ENCODE data around the gene ILKAP.

Gene ILKAP

DNA sequence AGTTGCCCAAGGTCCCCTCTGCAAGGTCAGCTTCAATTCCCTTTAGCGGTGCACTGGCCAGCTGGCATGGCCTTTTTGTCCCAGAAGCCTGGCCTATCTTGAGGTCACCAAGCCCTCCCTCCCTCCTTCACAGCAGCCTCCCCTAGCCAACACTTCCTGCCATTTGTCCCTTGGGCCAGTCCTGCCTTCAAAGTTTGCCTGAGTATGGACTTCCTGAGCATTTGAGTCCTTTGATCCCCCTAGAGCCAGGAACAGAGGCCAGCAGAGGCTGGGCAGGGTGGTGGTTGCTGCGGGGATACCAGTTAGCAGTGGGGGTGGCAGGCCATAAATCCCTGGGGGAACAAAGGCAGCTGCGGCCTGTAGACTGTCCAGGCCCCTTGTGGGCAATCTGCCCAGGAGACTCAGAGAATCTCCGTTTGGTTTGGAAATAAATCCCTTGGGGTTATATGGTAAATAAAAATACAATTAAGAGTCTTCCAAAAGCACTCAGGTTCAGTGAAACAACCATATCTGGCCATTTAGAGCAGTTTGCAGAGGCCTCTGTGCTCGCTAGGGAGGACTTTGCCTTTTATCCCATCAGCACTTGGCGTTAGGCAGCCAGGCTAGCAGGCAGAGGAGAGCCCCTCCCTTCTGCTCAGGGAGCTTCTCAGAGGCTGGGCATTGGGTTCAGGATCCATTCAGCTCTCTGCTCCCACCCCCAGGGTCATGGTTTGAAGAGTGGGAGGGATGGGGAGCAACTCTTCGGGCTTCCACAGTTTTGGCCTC lies 39.4 kb upstream of the ILKAP start:
- 86% methylated on average over 7 of the region's 7 CpGs for WGBS
- Histone ChIP-seq H3K9me3 (ENCODE audit: insufficient read depth, low read depth, low read length) (0 out of 2 replicates have a peak, but pooled peaks cover 5% of the 10 kb centered on the region), H3K27ac (ENCODE audit: low read depth, low read length) (no peak overlapping the region), H3K4me3 (ENCODE audit: low read length) (no peak overlapping the region), H3K36me3 (ENCODE audit: insufficient read depth, low read length) (no peaks in the 10 kb centered on the region; the same call in 1 of the 2 replicates), H3K9ac (ENCODE audit: low read depth, low read length) (no peak overlapping the region), H3K27me3 (ENCODE audit: insufficient read depth, low read length) (peaks cover 37% of the 10 kb centered on the region), H3K4me1 (ENCODE audit: insufficient read depth, low read length) (no peaks in the 10 kb centered on the region)

- 0 out of 2 replicates have a peak, but pooled peaks cover 5% of the 10 kb centered on the region for H3K9me3 ChIP-seq (ENCODE audit: insufficient read depth, low read depth, low read length)
- no peak overlapping the region for H3K9ac ChIP-seq (ENCODE audit: low read depth, low read length)
- WGBS = 90% methylated on average over 2 of the region's 2 CpGs
These were observed 38.5 kb upstream of the ILKAP start for GRCh38 chr2:238241970-238242369.

GRCh38 chr2:238240757-238241711 lies 37.5 kb upstream of the ILKAP start:
- H3K9ac ChIP-seq (ENCODE audit: low read depth, low read length) = peak overlapping the region; percentile 25; the same call in 1 of the 2 replicates
- 0 out of 2 replicates have a peak, but pooled peaks cover 5% of the 10 kb centered on the region for H3K9me3 ChIP-seq (ENCODE audit: insufficient read depth, low read depth, low read length)
- no peak overlapping the region; the same call in 1 of the 2 replicates for H3K27ac ChIP-seq (ENCODE audit: low read depth, low read length)
- peak overlapping the region; percentile 48 for H3K4me3 ChIP-seq (ENCODE audit: low read length)
- WGBS = 6% methylated on average over 68 of the region's 71 CpGs
- H3K4me1 ChIP-seq (ENCODE audit: insufficient read depth, low read length) = no peaks in the 10 kb centered on the region
- no peaks in the 10 kb centered on the region; the same call in 1 of the 2 replicates for H3K36me3 ChIP-seq (ENCODE audit: insufficient read depth, low read length)
- H3K27me3 ChIP-seq (ENCODE audit: insufficient read depth, low read length) = peaks cover 55% of the 10 kb centered on the region

More at GRCh38 chr2:238241970-238242369, 38.5 kb upstream of the ILKAP start:
- Histone ChIP-seq H3K27me3 (ENCODE audit: insufficient read depth, low read length) (peaks cover 46% of the 10 kb centered on the region), H3K4me1 (ENCODE audit: insufficient read depth, low read length) (no peaks in the 10 kb centered on the region), H3K36me3 (ENCODE audit: insufficient read depth, low read length) (no peaks in the 10 kb centered on the region; the same call in 1 of the 2 replicates), H3K27ac (ENCODE audit: low read depth, low read length) (no peak overlapping the region), H3K4me3 (ENCODE audit: low read length) (no peak overlapping the region)

DNA sequence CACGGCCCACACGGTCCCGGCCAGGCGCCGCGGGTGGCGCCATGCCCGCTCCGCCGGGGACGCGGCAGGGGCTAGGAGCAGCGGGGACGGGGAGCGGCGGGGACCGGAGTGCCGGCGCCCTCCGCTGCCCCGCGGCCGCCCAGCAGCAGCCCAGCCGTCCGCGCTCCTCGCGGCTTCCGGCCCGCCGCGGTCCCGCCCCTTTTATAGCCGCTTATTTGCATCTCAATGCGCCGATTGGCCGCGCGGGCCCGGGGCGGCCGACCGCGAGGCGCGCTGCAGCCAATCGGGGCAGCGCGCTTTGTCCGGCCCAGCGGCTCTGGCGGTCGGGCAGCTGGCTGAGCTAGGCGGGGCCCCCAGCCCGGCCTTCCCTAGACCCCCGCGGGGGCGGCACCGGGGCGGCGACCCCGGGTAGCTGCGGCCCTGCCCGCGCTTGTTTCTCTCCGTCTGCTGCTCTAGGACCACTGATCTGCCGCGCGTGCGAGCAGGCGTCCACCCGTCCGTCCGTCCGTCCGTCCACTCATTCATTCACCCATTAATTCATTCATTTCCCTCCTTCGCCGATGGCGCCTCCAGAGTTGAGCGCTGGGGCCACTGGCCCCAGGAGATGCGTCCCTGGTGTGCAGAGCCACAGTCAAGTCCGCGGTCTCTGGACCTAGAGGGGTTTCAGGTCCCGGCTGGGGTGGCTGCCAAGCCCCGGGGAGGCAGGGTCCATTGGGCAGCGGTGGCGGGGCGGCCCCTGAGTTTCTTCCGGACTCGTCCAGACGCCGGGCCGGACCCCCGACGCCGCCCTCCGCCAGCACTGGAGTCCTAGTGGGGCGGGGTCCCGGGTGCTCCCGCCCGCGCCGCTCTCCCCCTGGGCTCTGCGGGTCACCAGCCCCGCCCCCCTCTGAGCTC lies 36.6 kb upstream of the ILKAP start, which contains the start of gene HES6:
Gene HES6 (minus strand): TSS at position 176 of the 894 bp plus-strand sequence. CDS start 133 bp downstream, at position 43.
- Histone ChIP-seq H3K9me3 (ENCODE audit: insufficient read depth, low read depth, low read length) (0 out of 2 replicates have a peak, but pooled peaks cover 5% of the 10 kb centered on the region), H3K27me3 (ENCODE audit: insufficient read depth, low read length) (peaks cover 65% of the 10 kb centered on the region), H3K4me3 (ENCODE audit: low read length) (peak within 1 kb of the TSS; percentile 69), H3K27ac (ENCODE audit: low read depth, low read length) (peak within 1 kb of the TSS; percentile 65; the same call in 1 of the 2 replicates), H3K36me3 (ENCODE audit: insufficient read depth, low read length) (no peaks in the 10 kb centered on the region; the same call in 1 of the 2 replicates), H3K9ac (ENCODE audit: low read depth, low read length) (peak within 1 kb of the TSS; percentile 65), H3K4me1 (ENCODE audit: insufficient read depth, low read length) (no peaks in the 10 kb centered on the region)
- under 1% methylated on average over 104 of the region's 105 CpGs for WGBS

GRCh38 chr2:238239543-238239862 lies 36.0 kb upstream of the ILKAP start:
- Histone ChIP-seq H3K27ac (ENCODE audit: low read depth, low read length) (no peak overlapping the region), H3K9me3 (ENCODE audit: insufficient read depth, low read depth, low read length) (0 out of 2 replicates have a peak, but pooled peaks cover 5% of the 10 kb centered on the region), H3K27me3 (ENCODE audit: insufficient read depth, low read length) (peaks cover 68% of the 10 kb centered on the region), H3K4me1 (ENCODE audit: insufficient read depth, low read length) (no peaks in the 10 kb centered on the region), H3K36me3 (ENCODE audit: insufficient read depth, low read length) (no peaks in the 10 kb centered on the region), H3K4me3 (ENCODE audit: low read length) (peak overlapping the region; percentile 69), H3K9ac (ENCODE audit: low read depth, low read length) (peak overlapping the region; percentile 65)
- WGBS = under 1% methylated on average over 43 of the region's 43 CpGs

- Histone ChIP-seq H3K4me3 (ENCODE audit: low read length) (peak overlapping the region; percentile 69), H3K9me3 (ENCODE audit: insufficient read depth, low read depth, low read length) (0 out of 2 replicates have a peak, but pooled peaks cover 5% of the 10 kb centered on the region), H3K27me3 (ENCODE audit: insufficient read depth, low read length) (peaks cover 70% of the 10 kb centered on the region), H3K4me1 (ENCODE audit: insufficient read depth, low read length) (no peaks in the 10 kb centered on the region), H3K9ac (ENCODE audit: low read depth, low read length) (no peak overlapping the region), H3K27ac (ENCODE audit: low read depth, low read length) (no peak overlapping the region), H3K36me3 (ENCODE audit: insufficient read depth, low read length) (no peaks in the 10 kb centered on the region)
- WGBS = 28% methylated on average over 75 of the region's 75 CpGs
These were observed 35.5 kb upstream of the ILKAP start for GRCh38 chr2:238238766-238239542.

- Histone ChIP-seq H3K27me3 (ENCODE audit: insufficient read depth, low read length) (peaks cover 70% of the 10 kb centered on the region), H3K4me3 (ENCODE audit: low read length) (no peak overlapping the region), H3K9me3 (ENCODE audit: insufficient read depth, low read depth, low read length) (0 out of 2 replicates have a peak, but pooled peaks cover 5% of the 10 kb centered on the region), H3K27ac (ENCODE audit: low read depth, low read length) (no peak overlapping the region), H3K36me3 (ENCODE audit: insufficient read depth, low read length) (no peaks in the 10 kb centered on the region), H3K4me1 (ENCODE audit: insufficient read depth, low read length) (no peaks in the 10 kb centered on the region), H3K9ac (ENCODE audit: low read depth, low read length) (no peak overlapping the region)
- whole genome bisulfite sequencing = 91% methylated on average over 5 of the region's 5 CpGs
These were observed 34.8 kb upstream of the ILKAP start for GRCh38 chr2:238238311-238238765.

GRCh38 chr2:238237431-238238135 lies 34.1 kb upstream of the ILKAP start:
- peaks cover 70% of the 10 kb centered on the region for H3K27me3 ChIP-seq (ENCODE audit: insufficient read depth, low read length)
- no peak overlapping the region for H3K27ac ChIP-seq (ENCODE audit: low read depth, low read length)
- H3K9ac ChIP-seq (ENCODE audit: low read depth, low read length) = no peak overlapping the region
- no peaks in the 10 kb centered on the region for H3K4me1 ChIP-seq (ENCODE audit: insufficient read depth, low read length)
- WGBS = 84% methylated on average over 10 of the region's 11 CpGs
- no peak overlapping the region for H3K4me3 ChIP-seq (ENCODE audit: low read length)
- H3K36me3 ChIP-seq (ENCODE audit: insufficient read depth, low read length) = no peaks in the 10 kb centered on the region
- H3K9me3 ChIP-seq (ENCODE audit: insufficient read depth, low read depth, low read length) = 0 out of 2 replicates have a peak, but pooled peaks cover 5% of the 10 kb centered on the region

GRCh38 chr2:238236571-238236970 lies 33.1 kb upstream of the ILKAP start:
- Histone ChIP-seq H3K9ac (ENCODE audit: low read depth, low read length) (no peak overlapping the region), H3K4me1 (ENCODE audit: insufficient read depth, low read length) (no peaks in the 10 kb centered on the region), H3K27me3 (ENCODE audit: insufficient read depth, low read length) (peaks cover 68% of the 10 kb centered on the region), H3K36me3 (ENCODE audit: insufficient read depth, low read length) (no peaks in the 10 kb centered on the region), H3K4me3 (ENCODE audit: low read length) (no peak overlapping the region), H3K9me3 (ENCODE audit: insufficient read depth, low read depth, low read length) (0 out of 2 replicates have a peak, but pooled peaks cover 5% of the 10 kb centered on the region), H3K27ac (ENCODE audit: low read depth, low read length) (no peak overlapping the region)
- 89% methylated on average over 4 of the region's 4 CpGs for WGBS
